Left ventricle myocardium inferior (tissue), 1 donor: ENCODE results near the gene LOXL4. TPM values are rescaled to one million over a fixed set of nuclear protein-coding genes. Genes with fewer than 3 reads are reported as not detected.
A peak's percentile ranks its signal among the peaks of the same experiment; 100 is the strongest.

Experiments
- DNase-seq: peaks from one replicate; pipeline ENCODE4 v3.0.0-alpha.2; 2020
- H3K27ac ChIP-seq: fragments of 200-600 bp; replicated peaks from 2 replicates; pipeline ENCODE4 v1.8.0; 2021
- H3K27me3 ChIP-seq: fragments of 200-600 bp; 2 replicates; pipeline ENCODE4 v1.8.0; 2021; ENCODE audit warnings: low read depth
- H3K36me3 ChIP-seq: fragments of 200-600 bp; 2 replicates; pipeline ENCODE4 v1.8.0; 2021
- H3K4me1 ChIP-seq: fragments of 200-600 bp; 2 replicates; pipeline ENCODE4 v1.8.0; 2021
- H3K4me3 ChIP-seq: fragments of 200-600 bp; 2 replicates; pipeline ENCODE4 v1.8.0; 2021; ENCODE audit warnings: mild to moderate bottlenecking, moderate library complexity
- H3K9me3 ChIP-seq: fragments of 200-600 bp; replicated peaks from 2 replicates; pipeline ENCODE4 v1.8.0; 2021
- intact Hi-C: fragments of 100-400 bp; cut with micrococcal nuclease; formaldehyde crosslinking; loops from one replicate; pipeline ENCODE4 v1.11.0; 2022
- total RNA-seq: library from RNA; stranded (reverse); fragmentation: NEBNext Ultra II Directional; extraction: Animal tissue kit (Norgen Biotek cat#: 25700); gene quantifications from one replicate; pipeline ENCODE4 v1.2.1, GENCODE V29; 2021
- TF ChIP-seq, protein P1 (sequence below): fragments of 200-600 bp; IDR thresholded peaks from 2 replicates; pipeline ENCODE4 v1.8.0; 2021; ENCODE audit warnings: antibody characterized with exemption, mild to moderate bottlenecking, borderline replicate concordance
- donor health status: DM: no; HTN: yes; CAD: no; lungs with severe emphysema.

LOXL4 gene
- total RNA-seq, 1 donor from 2014 or later = 1.4 TPM

- no peak for DNase-seq
- TF ChIP-seq, protein P1, sequence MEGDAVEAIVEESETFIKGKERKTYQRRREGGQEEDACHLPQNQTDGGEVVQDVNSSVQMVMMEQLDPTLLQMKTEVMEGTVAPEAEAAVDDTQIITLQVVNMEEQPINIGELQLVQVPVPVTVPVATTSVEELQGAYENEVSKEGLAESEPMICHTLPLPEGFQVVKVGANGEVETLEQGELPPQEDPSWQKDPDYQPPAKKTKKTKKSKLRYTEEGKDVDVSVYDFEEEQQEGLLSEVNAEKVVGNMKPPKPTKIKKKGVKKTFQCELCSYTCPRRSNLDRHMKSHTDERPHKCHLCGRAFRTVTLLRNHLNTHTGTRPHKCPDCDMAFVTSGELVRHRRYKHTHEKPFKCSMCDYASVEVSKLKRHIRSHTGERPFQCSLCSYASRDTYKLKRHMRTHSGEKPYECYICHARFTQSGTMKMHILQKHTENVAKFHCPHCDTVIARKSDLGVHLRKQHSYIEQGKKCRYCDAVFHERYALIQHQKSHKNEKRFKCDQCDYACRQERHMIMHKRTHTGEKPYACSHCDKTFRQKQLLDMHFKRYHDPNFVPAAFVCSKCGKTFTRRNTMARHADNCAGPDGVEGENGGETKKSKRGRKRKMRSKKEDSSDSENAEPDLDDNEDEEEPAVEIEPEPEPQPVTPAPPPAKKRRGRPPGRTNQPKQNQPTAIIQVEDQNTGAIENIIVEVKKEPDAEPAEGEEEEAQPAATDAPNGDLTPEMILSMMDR = no peak
- Histone ChIP-seq H3K36me3 (no peaks in the 10 kb centered on the region), H3K27ac (no peak overlapping the region), H3K4me1 (peaks cover 31% of the 10 kb centered on the region), H3K27me3 (peaks cover 12% of the 10 kb centered on the region), H3K9me3 (no peaks in the 10 kb centered on the region), H3K4me3 (no peak overlapping the region)
- intact Hi-C loops = loop anchor here (5.0 kb wide), 1 partner anchor 46 kb away; the partner anchor contains the start of gene LOXL4
Measured at GRCh38 chr10:98312822-98313221, 44.8 kb upstream of the LOXL4 start.

GRCh38 chr10:98312349-98312748 is 44.4 kb upstream of the LOXL4 start:
- H3K27ac ChIP-seq = no peak overlapping the region
- no peaks in the 10 kb centered on the region for H3K9me3 ChIP-seq
- no peak overlapping the region for H3K4me3 ChIP-seq
- peaks cover 15% of the 10 kb centered on the region for H3K27me3 ChIP-seq
- peaks cover 30% of the 10 kb centered on the region for H3K4me1 ChIP-seq
- H3K36me3 ChIP-seq = no peaks in the 10 kb centered on the region
- intact Hi-C loops = loop anchor here (5.0 kb wide), 1 partner anchor 45 kb away; the partner anchor contains the start of gene LOXL4
- DNase-seq = no peak
- TF ChIP-seq, protein P1 = no peak

GRCh38 chr10:98310701-98311100 is 42.7 kb upstream of the LOXL4 start:
- Histone ChIP-seq H3K9me3 (no peaks in the 10 kb centered on the region), H3K27ac (no peak overlapping the region), H3K4me1 (peaks cover 14% of the 10 kb centered on the region), H3K36me3 (no peaks in the 10 kb centered on the region), H3K4me3 (no peak overlapping the region), H3K27me3 (peaks cover 15% of the 10 kb centered on the region)
- intact Hi-C loops = loop anchor here (5.0 kb wide), 1 partner anchor 43 kb away; the partner anchor contains the start of gene LOXL4
- DNase-seq = no peak
- TF ChIP-seq, protein P1 = no peak

GRCh38 chr10:98309366-98310355 is 41.7 kb upstream of the LOXL4 start:
- TF ChIP-seq, protein P1 = peak; percentile 89
- H3K36me3 ChIP-seq = no peaks in the 10 kb centered on the region
- peaks cover 15% of the 10 kb centered on the region for H3K27me3 ChIP-seq
- H3K9me3 ChIP-seq = no peaks in the 10 kb centered on the region
- peak overlapping the region; percentile 10 for H3K4me3 ChIP-seq
- DNase-seq = peak; percentile 72
- H3K27ac ChIP-seq = no peak overlapping the region
- H3K4me1 ChIP-seq = peaks cover 14% of the 10 kb centered on the region
- intact Hi-C loops = loop anchor here (5.0 kb wide), 2 partner anchors 42 to 137 kb away; partner anchors contain the start of gene LOXL4

DNA sequence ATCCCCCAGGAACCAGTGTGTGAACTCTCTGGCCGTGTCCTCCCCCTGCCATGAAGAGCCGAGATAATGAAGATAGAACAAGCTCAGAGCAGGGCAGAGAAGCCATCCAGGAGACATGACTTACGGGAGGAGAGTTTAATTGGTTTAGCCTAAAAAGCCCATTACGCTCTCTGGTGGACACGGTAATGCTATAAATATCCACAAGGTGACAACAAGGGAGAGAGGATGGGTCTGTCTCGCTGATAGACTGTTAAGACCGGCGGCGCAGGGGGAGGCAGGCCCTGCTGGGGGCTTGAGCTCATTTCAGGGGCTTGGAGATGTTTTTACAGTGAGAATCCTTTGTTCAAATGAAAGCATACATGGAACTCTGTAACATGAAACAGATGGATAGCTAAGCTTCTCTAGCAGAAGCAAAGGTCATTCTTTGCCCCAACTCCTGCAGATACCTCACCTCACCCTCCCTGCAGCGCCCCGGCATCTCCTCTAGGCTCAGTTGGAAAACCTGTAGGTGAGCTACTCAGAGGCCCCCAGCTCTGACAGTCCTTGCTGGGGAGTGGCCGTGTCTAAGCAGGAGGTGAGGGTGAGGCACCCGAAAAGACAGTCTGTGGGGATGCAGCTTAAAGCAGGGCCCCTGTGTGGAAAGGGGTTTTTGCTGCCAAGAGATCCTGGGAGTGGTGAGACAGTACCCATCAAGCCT is 40.8 kb upstream of the LOXL4 start:
- Histone ChIP-seq H3K36me3 (no peaks in the 10 kb centered on the region), H3K27me3 (peaks cover 15% of the 10 kb centered on the region), H3K9me3 (no peaks in the 10 kb centered on the region), H3K4me3 (no peak overlapping the region), H3K27ac (no peak overlapping the region), H3K4me1 (peaks cover 14% of the 10 kb centered on the region)
- TF ChIP-seq, protein P1 = no peak
- DNase-seq = no peak
- intact Hi-C loops = loop anchor here (5.0 kb wide), 1 partner anchor 137 kb away; no protein-coding TSS in a partner anchor
